Esophagus muscularis mucosa (tissue), 4 donors: ENCODE data around the gene TDRD7. TPM values are rescaled to one million over a fixed set of nuclear protein-coding genes. Genes with fewer than 3 reads are reported as not detected.

Source experiments
- DNase-seq: peaks from one replicate; pipeline ENCODE4 v3.0.0-alpha.2; 2017; ENCODE audit errors: extremely low spot score
- H3K27ac ChIP-seq, 4 donors: fragments of 200-600 bp; sonication (generic); replicated peaks in 1 of 4; 1 replicate in 3 of 4; 2 replicates in 1 of 4; pipeline ENCODE4 v1.5.1; 2016 to 2019; ENCODE audit warnings: mild to moderate bottlenecking in 1 of 4
- H3K27me3 ChIP-seq, 4 donors: fragments of 200-600 bp; sonication (generic); one replicate each; pipeline versions ENCODE4 v1.5.1 to v1.6.0; 2016 to 2019
- H3K36me3 ChIP-seq, 4 donors: fragments of 200-600 bp; sonication (generic); one replicate each; pipeline ENCODE4 v1.5.1; 2016 to 2019
- H3K4me1 ChIP-seq, 4 donors: fragments of 200-600 bp; sonication (generic); one replicate each; pipeline ENCODE4 v1.5.1; 2016 to 2019
- H3K4me3 ChIP-seq, 4 donors: fragments of 200-600 bp; sonication (generic); 1 replicate in 2 of 4; 2 replicates in 2 of 4; pipeline ENCODE4 v1.5.1; 2016 to 2019; ENCODE audit warnings: mild to moderate bottlenecking in 4 of 4, moderate library complexity in 1 of 4
- H3K9me3 ChIP-seq, 4 donors: fragments of 200-600 bp; sonication (generic); 1 replicate in 3 of 4; 2 replicates in 1 of 4; pipeline ENCODE4 v1.5.1; 2016 to 2019
- CTCF ChIP-seq, 3 experiments: fragments of 200-600 bp in 2 of 3; fragments of 450-650 bp in 1 of 3; sonication (generic) in 2 of 3; IDR thresholded peaks; one replicate each; pipeline ENCODE4 v1.5.1; 2017 to 2019; ENCODE audit warnings: antibody characterized with exemption in 3 of 3, mild to moderate bottlenecking in 2 of 3, moderate library complexity in 1 of 3
- EP300 ChIP-seq: sonication (generic); formaldehyde crosslinking; IDR thresholded peaks from one replicate; pipeline ENCODE4 v1.6.1; 2017; ENCODE audit warnings: antibody characterized with exemption
- POLR2A ChIP-seq: fragments of 450-650 bp; IDR thresholded peaks from one replicate; pipeline ENCODE4 v1.6.1; 2017; ENCODE audit warnings: antibody characterized with exemption, moderate library complexity, mild to moderate bottlenecking, low read depth
- POLR2AphosphoS5 ChIP-seq, 2 donors: sonication (generic); formaldehyde crosslinking; IDR thresholded peaks; one replicate each; pipeline ENCODE4 v1.6.1; 2017; ENCODE audit warnings: antibody characterized with exemption in 2 of 2
- WGBS: methylation state at CpG from one replicate; pipeline ENCODE4 v1.1.5; 2018; 5-methylcytosine and 5-hydroxymethylcytosine counted together
- intact Hi-C: fragments of 100-400 bp; cut with DNase I; formaldehyde crosslinking; loops from one replicate; pipeline ENCODE4 v1.15.1; 2023
- total RNA-seq, 4 donors: library from RNA; depleted of rRNA; stranded (reverse); fragments of >200 nt; gene quantifications; one replicate each; pipeline versions ENCODE4 v1.1.0 to v1.2.1, GENCODE V29; 2016

The TDRD7 gene
- total RNA-seq, 4 donors from 2014 or later = 15.4 to 22.9 (median 16.4) TPM

- H3K9me3 ChIP-seq = no peaks in the 10 kb centered on the region
- H3K4me3 ChIP-seq = no peak overlapping the region
- H3K27ac ChIP-seq = peak overlapping the region; percentile 89 to 92 (median 91)
- WGBS = 45% methylated on average over 6 of the region's 9 CpGs
- H3K36me3 ChIP-seq = peaks cover 7 to 33% (median 12%) of the 10 kb centered on the region in 4 donors
- DNase-seq = no peak
- H3K4me1 ChIP-seq = peaks cover 63 to 99% (median 93%) of the 10 kb centered on the region in 4 donors
- no peak for TF ChIP-seq CTCF (IDR thresholded peaks at IDR 0.05)
- TF ChIP-seq POLR2AphosphoS5 (IDR thresholded peaks at IDR 0.05) = peak; percentile 47 to 66
- intact Hi-C loops = no loop called here
- no peaks in the 10 kb centered on the region for H3K27me3 ChIP-seq
Measured at GRCh38 chr9:97531888-97532376, 120.0 kb downstream of the TDRD7 start.

- DNase-seq = no peak
- Histone ChIP-seq H3K9me3 (no peaks in the 10 kb centered on the region), H3K27me3 (no peaks in the 10 kb centered on the region), H3K27ac (peak overlapping the region; percentile 89 to 92 (median 91)), H3K36me3 (peaks cover 4 to 26% (median 11%) of the 10 kb centered on the region in 4 donors), H3K4me3 (no peak overlapping the region), H3K4me1 (peaks cover 44 to 90% (median 82%) of the 10 kb centered on the region in 4 donors)
- TF ChIP-seq POLR2A (no peak), EP300 (no peak), POLR2AphosphoS5 (IDR thresholded peaks at IDR 0.05) (no peak), CTCF (IDR thresholded peaks at IDR 0.05) (no peak)
- intact Hi-C loops = no loop called here
- WGBS = 82% methylated on average over 3 of the region's 3 CpGs
Measured at GRCh38 chr9:97534185-97534584, 122.3 kb downstream of the TDRD7 start.

- H3K4me1 ChIP-seq = peaks cover 38 to 81% (median 73%) of the 10 kb centered on the region in 4 donors
- H3K27me3 ChIP-seq = no peaks in the 10 kb centered on the region
- 94% methylated on average over 10 of the region's 10 CpGs for WGBS
- no peak overlapping the region for H3K4me3 ChIP-seq
- no peaks in the 10 kb centered on the region for H3K9me3 ChIP-seq
- intact Hi-C loops = no loop called here
- TF ChIP-seq EP300 (no peak), POLR2AphosphoS5 (IDR thresholded peaks at IDR 0.05) (no peak), POLR2A (no peak), CTCF (IDR thresholded peaks at IDR 0.05) (no peak)
- no peak for DNase-seq
- peak overlapping the region; percentile 63 to 92 (median 90) for H3K27ac ChIP-seq
- H3K36me3 ChIP-seq = peaks cover 4 to 30% (median 11%) of the 10 kb centered on the region in 4 donors
Measured at GRCh38 chr9:97534961-97535594, 123.2 kb downstream of the TDRD7 start.

- TF ChIP-seq EP300 (no peak), CTCF (IDR thresholded peaks at IDR 0.05) (no peak), POLR2A (no peak), POLR2AphosphoS5 (IDR thresholded peaks at IDR 0.05) (no peak)
- Histone ChIP-seq H3K4me3 (no peak overlapping the region), H3K27ac (peak overlapping the region; percentile 63 to 92 (median 90)), H3K4me1 (peaks cover 40 to 74% (median 66%) of the 10 kb centered on the region in 4 donors), H3K9me3 (no peaks in the 10 kb centered on the region), H3K27me3 (no peaks in the 10 kb centered on the region), H3K36me3 (peaks cover 4 to 30% (median 11%) of the 10 kb centered on the region in 4 donors)
- DNase-seq = no peak
- intact Hi-C loops = no loop called here
- WGBS = 74% methylated on average over 4 of the region's 5 CpGs
Measured at GRCh38 chr9:97535771-97536170, 123.9 kb downstream of the TDRD7 start.
